ENCODE measurements around the gene COX7A2. TPM values are rescaled to one million over a fixed set of nuclear protein-coding genes. Genes with fewer than 3 reads are reported as not detected.

Gene COX7A2
- total RNA-seq, 3 donors from 2014 or later, result 469 to 506 (median 486) TPM

- no peaks in the 10 kb centered on the region for H3K36me3 Mint-ChIP-seq (ENCODE audit: insufficient read depth)
- no peaks in the 10 kb centered on the region for H3K9me3 Mint-ChIP-seq
- DNase-seq (no peak), ATAC-seq (peak; percentile 5 to 11)
- H3K4me3 Mint-ChIP-seq, result peak overlapping the region; percentile 73
- H3K4me1 Mint-ChIP-seq (ENCODE audit: low read depth), result peaks cover 54% of the 10 kb centered on the region
- peaks cover 84% of the 10 kb centered on the region for H3K27me3 Mint-ChIP-seq (ENCODE audit: low read depth)
Observed at GRCh38 chr6:75204959-75205775, 38.4 kb downstream of the COX7A2 start.

GRCh38 chr6:75204217-75204958, 39.2 kb downstream of the COX7A2 start:
- peak overlapping the region; percentile 73 for H3K4me3 Mint-ChIP-seq
- ATAC-seq (no peak), DNase-seq (no peak)
- H3K36me3 Mint-ChIP-seq (ENCODE audit: insufficient read depth), result no peaks in the 10 kb centered on the region
- H3K27me3 Mint-ChIP-seq (ENCODE audit: low read depth), result peaks cover 86% of the 10 kb centered on the region
- no peaks in the 10 kb centered on the region for H3K9me3 Mint-ChIP-seq
- H3K4me1 Mint-ChIP-seq (ENCODE audit: low read depth), result peaks cover 54% of the 10 kb centered on the region

GRCh38 chr6:75203721-75204120, 39.9 kb downstream of the COX7A2 start:
- peak overlapping the region; percentile 37 for H3K4me3 Mint-ChIP-seq
- peaks cover 81% of the 10 kb centered on the region for H3K27me3 Mint-ChIP-seq (ENCODE audit: low read depth)
- peaks cover 52% of the 10 kb centered on the region for H3K4me1 Mint-ChIP-seq (ENCODE audit: low read depth)
- no peak for DNase-seq
- no peaks in the 10 kb centered on the region for H3K36me3 Mint-ChIP-seq (ENCODE audit: insufficient read depth)
- no peaks in the 10 kb centered on the region for H3K9me3 Mint-ChIP-seq
- no peak for ATAC-seq

GRCh38 chr6:75202676-75203131, 40.9 kb downstream of the COX7A2 start:
- peaks cover 72% of the 10 kb centered on the region for H3K27me3 Mint-ChIP-seq (ENCODE audit: low read depth)
- no peak overlapping the region for H3K4me3 Mint-ChIP-seq
- H3K9me3 Mint-ChIP-seq, result no peaks in the 10 kb centered on the region
- no peaks in the 10 kb centered on the region for H3K36me3 Mint-ChIP-seq (ENCODE audit: insufficient read depth)
- H3K4me1 Mint-ChIP-seq (ENCODE audit: low read depth), result peaks cover 43% of the 10 kb centered on the region
- DNase-seq (no peak), ATAC-seq (no peak)

- Mint-ChIP-seq H3K9me3 (no peaks in the 10 kb centered on the region), H3K27me3 (ENCODE audit: low read depth) (peaks cover 66% of the 10 kb centered on the region), H3K4me1 (ENCODE audit: low read depth) (peaks cover 37% of the 10 kb centered on the region), H3K4me3 (no peak overlapping the region), H3K36me3 (ENCODE audit: insufficient read depth) (no peaks in the 10 kb centered on the region)
- ATAC-seq, result peak; percentile 3 to 15
- no peak for DNase-seq
Observed at GRCh38 chr6:75201901-75202672, 41.5 kb downstream of the COX7A2 start.

- Mint-ChIP-seq H3K4me1 (ENCODE audit: low read depth) (peaks cover 28% of the 10 kb centered on the region), H3K9me3 (no peaks in the 10 kb centered on the region), H3K36me3 (ENCODE audit: insufficient read depth) (no peaks in the 10 kb centered on the region)
Observed at GRCh38 chr6:75201021-75201420, 42.6 kb downstream of the COX7A2 start.

GRCh38 chr6:75199889-75200288, 43.7 kb downstream of the COX7A2 start:
- no peak overlapping the region for H3K4me3 Mint-ChIP-seq
- H3K4me1 Mint-ChIP-seq (ENCODE audit: low read depth), result peaks cover 18% of the 10 kb centered on the region
- H3K9me3 Mint-ChIP-seq, result no peaks in the 10 kb centered on the region
- no peak for DNase-seq
- no peaks in the 10 kb centered on the region for H3K36me3 Mint-ChIP-seq (ENCODE audit: insufficient read depth)
- no peak for ATAC-seq
- H3K27me3 Mint-ChIP-seq (ENCODE audit: low read depth), result peaks cover 46% of the 10 kb centered on the region

More at GRCh38 chr6:75201021-75201420, 42.6 kb downstream of the COX7A2 start:
- no peak overlapping the region for H3K4me3 Mint-ChIP-seq
- ATAC-seq (no peak), DNase-seq (no peak)
- peaks cover 57% of the 10 kb centered on the region for H3K27me3 Mint-ChIP-seq (ENCODE audit: low read depth)

GRCh38 chr6:75196081-75196687, 47.4 kb downstream of the COX7A2 start:
- H3K4me1 Mint-ChIP-seq (ENCODE audit: low read depth), result no peaks in the 10 kb centered on the region
- H3K4me3 Mint-ChIP-seq, result no peak overlapping the region
- H3K9me3 Mint-ChIP-seq, result no peaks in the 10 kb centered on the region
- no peak for DNase-seq
- H3K36me3 Mint-ChIP-seq (ENCODE audit: insufficient read depth), result no peaks in the 10 kb centered on the region
- peaks cover 16% of the 10 kb centered on the region for H3K27me3 Mint-ChIP-seq (ENCODE audit: low read depth)
- no peak for ATAC-seq

- ATAC-seq (no peak), DNase-seq (no peak)
- Mint-ChIP-seq H3K4me1 (ENCODE audit: low read depth) (no peaks in the 10 kb centered on the region), H3K4me3 (no peak overlapping the region), H3K9me3 (peaks cover 2% of the 10 kb centered on the region), H3K27me3 (ENCODE audit: low read depth) (peaks cover 18% of the 10 kb centered on the region), H3K36me3 (ENCODE audit: insufficient read depth) (no peaks in the 10 kb centered on the region)
Observed at GRCh38 chr6:75188221-75188925, 55.2 kb downstream of the COX7A2 start.

Other genes with a start within 250 kb of the COX7A2 start
- under 1 TPM; 0.29 to 0.40 (median 0.30) TPM for gene COL12A1, start 37.7 kb downstream of the COX7A2 start, total RNA-seq
- 10 to 100 TPM; 47.7 to 60.4 (median 55.7) TPM for gene TMEM30A, start 41.0 kb upstream of the COX7A2 start, total RNA-seq
- under 1 TPM in 1 of 3 donors, not detected in 2; 0.05 TPM for gene FILIP1, start 250.0 kb upstream of the COX7A2 start, total RNA-seq